Spleen (tissue), 3 donors: ENCODE data around the gene JARID2.

Experiments
- POLR2A ChIP-seq, 3 donors: fragments of 450-650 bp; IDR thresholded peaks; one replicate each; pipeline ENCODE4 v1.5.1; 2017; ENCODE audit warnings: antibody characterized with exemption in 3 of 3, mild to moderate bottlenecking in 1 of 3
- POLR2AphosphoS5 ChIP-seq, 3 donors: sonication (generic); formaldehyde crosslinking; IDR thresholded peaks; one replicate each; pipeline ENCODE4 v1.5.1; 2017; ENCODE audit warnings: antibody characterized with exemption in 3 of 3

GRCh38 chr6:15290962-15291704, 45.3 kb downstream of the JARID2 start:
- no peak for TF ChIP-seq POLR2AphosphoS5 (IDR thresholded peaks at IDR 0.05)
- TF ChIP-seq POLR2A (IDR thresholded peaks at IDR 0.05), result no peak
